Uterus (tissue), 2 donors: ENCODE results near the gene THAP2.

Experiments used
- CTCF ChIP-seq, 4 experiments: fragments of 200-600 bp in 2 of 4; fragments of 450-650 bp in 2 of 4; sonication (generic) in 2 of 4; IDR thresholded peaks; one replicate each; pipeline ENCODE4 v1.5.1; 2016 to 2019; ENCODE audit warnings: antibody characterized with exemption in 4 of 4, mild to moderate bottlenecking in 2 of 4, moderate library complexity in 1 of 4
- POLR2A ChIP-seq, 2 donors: fragments of 450-650 bp; IDR thresholded peaks; one replicate each; pipeline ENCODE4 v1.6.1; 2016; ENCODE audit warnings: antibody characterized with exemption in 2 of 2, mild to moderate bottlenecking in 1 of 2, moderate library complexity in 1 of 2

GRCh38 chr12:71693126-71693525 lies 29.0 kb downstream of the THAP2 start:
- TF ChIP-seq CTCF (IDR thresholded peaks at IDR 0.05) (no peak), POLR2A (IDR thresholded peaks at IDR 0.05) (no peak)
